Endodermal cell (in vitro differentiated cells): Measurements from ENCODE around the gene OLIG3. TPM values are rescaled to one million over a fixed set of nuclear protein-coding genes. Genes with fewer than 3 reads are reported as not detected.

Source experiments
- DNase-seq: peaks from one replicate; pipeline ENCODE4 v3.0.0-alpha.2; 2017
- H3K27ac ChIP-seq: 2 replicates; pipeline ENCODE4 v1.5.1; 2013; ENCODE audit warnings: mild to moderate bottlenecking, low read depth, low read length, moderate library complexity
- H3K27me3 ChIP-seq: 2 replicates; pipeline ENCODE4 v1.6.1; 2013; ENCODE audit warnings: mild to moderate bottlenecking, low read length, moderate library complexity; ENCODE audit not compliant: insufficient read depth, control insufficient read depth, poor library complexity, severe bottlenecking
- H3K36me3 ChIP-seq: 2 replicates; pipeline ENCODE4 v1.7.0; 2013; ENCODE audit warnings: mild to moderate bottlenecking, low read length, moderate library complexity; ENCODE audit not compliant: control insufficient read depth, insufficient read depth
- H3K4me1 ChIP-seq: one replicate; pipeline ENCODE4 v1.7.0; 2013; ENCODE audit warnings: low read length; ENCODE audit not compliant: control insufficient read depth, insufficient read depth
- H3K4me3 ChIP-seq: 2 replicates; pipeline ENCODE4 v1.5.1; 2013; ENCODE audit warnings: mild to moderate bottlenecking, low read length, moderate library complexity
- H3K9ac ChIP-seq: 2 replicates; pipeline ENCODE4 v1.6.1; 2013; ENCODE audit warnings: mild to moderate bottlenecking, low read length, moderate library complexity; ENCODE audit not compliant: poor library complexity, severe bottlenecking; ENCODE audit errors: extremely low read depth
- H3K9me3 ChIP-seq: 2 replicates; pipeline ENCODE4 v1.6.1; 2013; ENCODE audit warnings: mild to moderate bottlenecking, low read length, moderate library complexity; ENCODE audit not compliant: control insufficient read depth
- H3K27ac Mint-ChIP-seq: 2 replicates; pipeline ENCODE4 v1.8.0; 2020; ENCODE audit warnings: mixed read lengths
- H3K27me3 Mint-ChIP-seq: 2 replicates; pipeline ENCODE4 v1.8.0; 2021; ENCODE audit warnings: mild to moderate bottlenecking, mixed read lengths; ENCODE audit not compliant: insufficient read depth
- H3K36me3 Mint-ChIP-seq: 2 replicates; pipeline ENCODE4 v1.8.0; 2020; ENCODE audit warnings: low read depth, mixed read lengths
- H3K4me1 Mint-ChIP-seq: 2 replicates; pipeline ENCODE4 v1.8.0; 2020; ENCODE audit warnings: mixed read lengths
- H3K4me3 Mint-ChIP-seq: 2 replicates; pipeline ENCODE4 v1.8.0; 2020; ENCODE audit warnings: mild to moderate bottlenecking, moderate library complexity, mixed read lengths
- H3K9me3 Mint-ChIP-seq: 2 replicates; pipeline ENCODE4 v1.8.0; 2020; ENCODE audit warnings: mild to moderate bottlenecking, mixed read lengths
- CTCF ChIP-seq: fragments of 200-600 bp; sonication (generic); conservative IDR thresholded peaks from 2 replicates; pipeline ENCODE4 v1.5.0; 2021; ENCODE audit warnings: antibody characterized with exemption, mild to moderate bottlenecking
- WGBS, 2 experiments: methylation state at CpG; one replicate each; pipeline versions ENCODE4 v1.1.5 to v1.1.7; 2013; ENCODE audit warnings: missing lambda C conversion rate in 2 of 2, mixed read lengths in 1 of 2; ENCODE audit not compliant: insufficient coverage in 1 of 2, insufficient read length in 1 of 2; 5-methylcytosine and 5-hydroxymethylcytosine counted together
- long read RNA-seq, 4 experiments: library from polyadenylated mRNA in 2 of 4; library from RNA in 1 of 4; library from capped mRNA in 1 of 4; stranded (forward) in 3 of 4; unstranded in 1 of 4; transcript quantifications; one replicate each; pipeline ENCODE4 v2.0.0, GENCODE V29; 2020 to 2021; ENCODE audit warnings: inconsistent platforms in 1 of 4
- polyA plus RNA-seq, 2 experiments: library from polyadenylated mRNA; stranded (reverse); fragments of 50-300 nt; gene quantifications; one replicate each; pipeline ENCODE4 v1.2.3, GENCODE V29; 2013
- total RNA-seq, 2 donors: library from RNA; stranded (reverse); fragmentation: NEBNext Ultra II Directional in 1 of 2; extraction: Animal tissue kit (Norgen Biotek cat#: 25700) in 1 of 2; gene quantifications; 2 replicates in 1 of 2; 3 replicates in 1 of 2; pipeline ENCODE4 v1.2.1, GENCODE V29; 2021

OLIG3 gene
- not detected for total RNA-seq
- polyA plus RNA-seq (2013, experiment 1 of 2), result 42.2 TPM
- 31.6 TPM for polyA plus RNA-seq (2013, experiment 2 of 2)
- long read RNA-seq, experiment 1, result 0 reads
- long read RNA-seq, experiment 2, result 0 reads
- long read RNA-seq, experiment 3, result 0 reads
- long read RNA-seq, experiment 4, result 0 reads

- peak; percentile 78 for DNase-seq
- peak within 1 kb of the TSS; percentile 28 for H3K27ac ChIP-seq
- 1% methylated on average over 9 to 22 of the region's 23 CpGs for WGBS, 2 experiments
- no peak within 1 kb of the TSS for H3K9ac ChIP-seq
- H3K27me3 ChIP-seq, result peaks cover 100% of the 10 kb centered on the region
- H3K4me1 ChIP-seq, result peaks cover 3% of the 10 kb centered on the region
- Mint-ChIP-seq H3K4me1 (peaks cover 50% of the 10 kb centered on the region), H3K27me3 (peaks cover 100% of the 10 kb centered on the region), H3K4me3 (peak within 1 kb of the TSS; percentile 48), H3K36me3 (no peaks in the 10 kb centered on the region), H3K27ac (no peak within 1 kb of the TSS), H3K9me3 (no peaks in the 10 kb centered on the region)
- no peaks in the 10 kb centered on the region for H3K36me3 ChIP-seq
- peak; percentile 31 for TF ChIP-seq CTCF
- H3K9me3 ChIP-seq, result no peaks in the 10 kb centered on the region
- no peak within 1 kb of the TSS for H3K4me3 ChIP-seq
Measured at GRCh38 chr6:137494281-137494987, at the start of gene OLIG3. TSS of gene OLIG3 (minus strand) at chr6:137494394. CDS start at chr6:137494170, 224 bp downstream.

GRCh38 chr6:137543114-137543513 lies 48.9 kb upstream of the OLIG3 start:
- no peak overlapping the region for H3K4me3 Mint-ChIP-seq
- 41 to 80% methylated on average over 1 to 2 of the region's 2 CpGs for WGBS, 2 experiments

GRCh38 chr6:137542713-137543112 lies 48.5 kb upstream of the OLIG3 start:
- H3K9me3 Mint-ChIP-seq, result no peaks in the 10 kb centered on the region
- H3K36me3 Mint-ChIP-seq, result no peaks in the 10 kb centered on the region
- Histone ChIP-seq H3K27ac (no peak overlapping the region), H3K27me3 (no peaks in the 10 kb centered on the region), H3K36me3 (no peaks in the 10 kb centered on the region), H3K4me3 (no peak overlapping the region), H3K9ac (no peak overlapping the region), H3K4me1 (peaks cover 10% of the 10 kb centered on the region), H3K9me3 (no peaks in the 10 kb centered on the region)
- DNase-seq, result no peak
- peaks cover 32% of the 10 kb centered on the region for H3K4me1 Mint-ChIP-seq
- no peak overlapping the region for H3K27ac Mint-ChIP-seq
- 60% methylated on average over 1 of the region's 1 CpG; no CpG with 5 or more reads in 1 of the 2 experiments for WGBS, 2 experiments
- peaks cover 5% of the 10 kb centered on the region for H3K27me3 Mint-ChIP-seq
- no peak for TF ChIP-seq CTCF
- H3K4me3 Mint-ChIP-seq, result no peak overlapping the region

More at GRCh38 chr6:137543114-137543513, 48.9 kb upstream of the OLIG3 start:
- DNase-seq, result peak; percentile 62
- H3K27me3 Mint-ChIP-seq, result peaks cover 5% of the 10 kb centered on the region
- Histone ChIP-seq H3K27ac (no peak overlapping the region), H3K9ac (no peak overlapping the region), H3K4me3 (no peak overlapping the region), H3K9me3 (no peaks in the 10 kb centered on the region), H3K36me3 (no peaks in the 10 kb centered on the region), H3K27me3 (no peaks in the 10 kb centered on the region), H3K4me1 (peaks cover 10% of the 10 kb centered on the region)
- H3K36me3 Mint-ChIP-seq, result no peaks in the 10 kb centered on the region
- H3K4me1 Mint-ChIP-seq, result peaks cover 32% of the 10 kb centered on the region
- peak; percentile 37 for TF ChIP-seq CTCF
- H3K9me3 Mint-ChIP-seq, result no peaks in the 10 kb centered on the region
- no peak overlapping the region for H3K27ac Mint-ChIP-seq
